ENCODE data around the gene STEAP1B.
"Not testable (repeated sequence)": the region's sequence is repeated elsewhere in the genome, so short reads cannot be mapped to it uniquely, and the experiment has no call there.

STEAP1B gene

DNA sequence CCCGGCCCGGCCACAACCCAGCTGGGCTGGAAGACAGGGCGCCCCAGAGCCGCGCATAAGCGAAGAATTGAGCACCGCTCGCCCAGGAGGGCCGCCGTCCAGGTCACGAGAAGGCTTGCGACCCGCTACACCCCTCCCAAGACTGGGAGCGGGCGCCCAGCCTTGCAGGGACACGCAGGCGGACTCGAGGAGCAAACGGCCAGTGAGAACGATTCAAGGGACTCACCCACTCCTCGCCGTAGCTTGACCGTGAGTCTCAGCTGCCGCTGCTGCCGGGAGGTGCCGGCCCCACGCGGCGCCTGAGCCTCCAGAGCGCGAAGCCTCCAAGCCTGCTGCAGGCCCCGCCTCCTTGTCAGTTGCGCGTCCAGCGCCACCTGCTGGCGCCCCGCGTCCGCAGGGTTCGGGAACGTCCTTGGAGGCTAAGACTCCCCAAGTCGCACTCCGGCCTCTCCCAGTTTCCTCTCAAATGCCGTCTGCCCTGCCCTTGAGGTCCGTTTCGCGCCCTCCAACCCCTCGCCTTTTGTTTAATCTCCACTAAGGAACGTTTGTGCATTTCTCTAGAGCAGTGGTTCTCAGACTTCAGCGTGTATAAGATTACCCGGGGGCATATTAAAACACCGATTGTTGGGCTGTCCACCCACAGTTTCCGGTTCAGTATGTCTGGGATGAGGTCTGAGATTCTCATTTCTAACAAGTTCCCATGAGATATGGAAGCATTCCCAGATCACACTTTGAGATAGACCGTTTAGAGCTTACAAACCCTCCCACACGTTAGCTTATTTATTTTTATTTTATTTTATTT, at the start of gene STEAP1B:
Gene STEAP1B (minus strand): TSS at position 301 of the 802 bp plus-strand sequence. CDS start 5,333 bp downstream, outside the sequence.
- DNase-seq = peak; percentile 79

DNA sequence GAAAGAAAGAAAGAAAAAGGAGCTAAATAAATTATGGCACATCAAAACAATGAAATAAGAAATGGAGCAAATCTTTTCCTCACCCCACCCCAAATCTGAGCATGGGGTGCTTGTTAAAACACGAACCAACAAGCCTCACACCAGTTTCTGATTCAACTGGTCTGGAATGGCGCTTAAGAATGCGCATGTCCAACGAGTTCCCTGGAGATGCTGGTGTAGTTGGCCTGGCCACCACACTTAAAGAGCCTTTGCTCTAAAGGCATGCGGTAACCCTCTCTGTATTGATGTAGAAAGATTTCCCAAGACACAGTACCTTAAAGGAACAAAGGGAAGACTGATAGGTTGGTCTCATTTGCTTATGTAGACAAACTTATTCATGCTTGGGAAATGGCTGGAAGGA, 49.1 kb upstream of the STEAP1B start:
- no peak for DNase-seq

DNA sequence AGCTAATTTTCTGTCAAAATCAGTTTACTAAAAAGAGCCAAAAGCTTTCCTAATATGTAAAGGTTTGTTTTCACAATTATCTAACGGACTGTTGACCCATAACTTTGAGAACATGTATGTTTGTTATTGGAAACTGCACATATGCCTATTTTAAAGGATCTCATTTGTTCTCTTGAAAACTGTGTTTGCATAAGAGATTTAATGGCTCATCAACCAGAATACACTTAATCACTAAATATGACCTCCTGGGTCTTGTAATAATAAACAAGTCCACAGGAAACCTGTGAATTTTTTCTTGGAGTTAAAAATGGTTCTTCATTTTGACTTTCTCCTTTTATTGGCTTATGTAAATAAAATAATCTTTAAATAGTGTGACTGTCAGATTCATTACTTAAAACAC, 48.3 kb upstream of the STEAP1B start:
- DNase-seq = no peak

DNA sequence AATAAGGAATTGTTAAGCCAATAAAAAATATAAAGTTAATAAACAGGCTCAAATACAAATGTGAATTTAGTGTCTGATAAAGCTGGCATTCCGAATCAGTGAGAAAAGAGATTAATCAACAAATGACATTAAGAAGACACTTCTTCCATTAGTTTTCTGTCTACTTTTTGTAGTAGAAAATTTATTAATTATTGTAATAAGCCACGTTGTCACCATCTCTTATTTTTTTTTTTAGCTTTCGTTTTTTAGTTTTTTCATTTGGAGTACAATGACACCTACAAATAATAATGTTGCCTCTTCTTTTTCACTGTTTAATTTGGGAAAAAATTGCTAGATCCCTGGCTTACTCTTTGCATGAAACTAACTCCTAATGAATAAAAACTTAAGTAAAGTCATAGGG, 46.8 kb upstream of the STEAP1B start:
- DNase-seq = no peak

- no peak for DNase-seq
These were observed 45.5 kb upstream of the STEAP1B start for GRCh38 chr7:22545529-22545928.

DNA sequence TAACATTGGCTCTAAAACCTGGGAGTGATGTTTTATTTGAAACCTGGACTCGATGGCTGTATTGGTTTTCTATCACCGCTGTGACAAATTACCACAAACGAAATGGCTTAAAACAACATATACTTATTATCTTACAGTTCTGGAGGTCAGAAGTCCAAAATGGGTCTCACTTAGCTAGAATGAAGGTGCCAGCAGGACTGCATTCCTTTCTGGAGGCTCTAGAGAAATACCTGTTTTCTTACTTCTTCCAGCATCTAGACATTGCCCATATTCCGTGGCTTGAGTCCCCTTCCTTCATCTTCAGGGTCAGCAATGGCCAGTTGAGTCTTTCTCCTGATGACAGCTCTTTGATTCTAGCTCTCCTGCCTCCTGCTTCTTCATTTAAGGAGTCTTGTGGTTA, 44.3 kb upstream of the STEAP1B start:
- no peak for DNase-seq

DNA sequence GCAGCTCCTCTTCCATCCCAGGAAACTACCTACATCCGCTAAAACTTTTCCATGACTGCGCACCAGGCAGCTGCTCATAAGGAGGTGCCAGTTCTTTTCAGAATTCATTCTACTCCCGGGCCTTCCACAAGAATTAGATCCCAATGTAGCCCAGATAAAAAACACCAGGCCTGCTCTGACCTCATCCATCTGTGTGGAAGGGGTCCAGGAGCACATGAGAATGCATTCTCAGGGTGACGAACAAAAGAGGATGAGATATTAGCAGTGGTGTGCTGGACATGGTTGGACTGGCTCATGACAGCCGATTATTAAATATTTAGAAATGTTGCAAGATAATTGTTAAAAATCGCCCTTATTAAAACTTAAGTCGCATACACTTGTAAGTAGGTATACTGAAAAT, 43.2 kb upstream of the STEAP1B start:
- DNase-seq = no peak

- DNase-seq = no peak
These were observed 42.7 kb upstream of the STEAP1B start for GRCh38 chr7:22542669-22543068.

DNA sequence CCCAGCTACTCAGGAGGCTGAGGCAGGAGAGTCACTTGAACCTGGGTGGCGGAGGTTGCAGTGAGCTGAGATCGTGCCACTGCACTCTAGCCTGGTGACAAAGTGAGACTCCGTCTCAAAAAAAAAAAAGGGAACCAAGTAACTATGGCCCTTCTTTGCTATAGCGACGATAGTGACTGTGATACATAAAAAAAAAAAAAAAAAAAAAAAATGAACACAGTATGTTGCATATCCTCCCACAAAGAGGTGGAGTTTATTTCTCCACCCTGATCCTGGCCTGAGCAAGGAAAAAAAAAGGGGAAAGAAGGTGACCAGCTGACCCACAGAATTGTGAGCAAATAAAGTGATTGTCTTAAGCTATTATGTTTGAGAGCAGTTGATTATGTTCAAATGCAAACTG, 42.3 kb upstream of the STEAP1B start:
- DNase-seq = no peak

DNA sequence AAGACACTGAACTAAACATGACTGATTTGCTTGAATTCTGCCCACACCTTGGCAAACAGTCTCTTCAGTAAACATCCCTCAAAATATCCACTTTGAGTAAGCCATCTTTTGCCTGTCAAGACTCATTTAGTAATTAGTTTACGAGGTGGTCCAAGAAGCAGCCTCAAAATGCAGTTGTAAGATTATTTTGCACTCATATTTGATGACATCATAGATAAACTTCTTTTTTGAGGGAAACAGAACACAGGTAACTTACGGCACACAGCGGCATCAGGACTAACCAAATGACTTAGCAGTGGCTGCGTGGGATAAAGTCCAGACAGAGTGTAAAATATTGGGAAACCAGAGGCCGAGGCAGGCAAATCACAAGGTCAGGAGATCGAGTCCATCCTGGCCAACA, 41.8 kb upstream of the STEAP1B start:
- DNase-seq = no peak

DNA sequence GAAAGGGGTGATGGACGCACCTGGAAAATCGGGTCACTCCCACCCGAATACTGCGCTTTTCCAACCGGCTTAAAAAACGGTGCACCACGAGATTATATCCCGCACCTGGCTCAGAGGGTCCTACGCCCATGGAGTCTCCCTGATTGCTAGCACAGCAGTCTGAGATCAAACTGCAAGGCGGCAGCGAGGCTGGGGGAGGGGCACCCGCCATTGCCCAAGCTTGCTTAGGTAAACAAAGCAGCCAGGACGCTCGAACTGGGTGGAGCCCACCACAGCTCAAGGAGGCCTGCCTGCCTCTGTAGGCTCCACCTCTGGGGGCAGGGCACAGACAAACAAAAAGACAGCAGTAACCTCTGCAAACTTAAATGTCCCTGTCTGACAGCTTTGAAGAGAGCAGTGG, 28.5 kb upstream of the STEAP1B start:
- not testable (repeated sequence) for DNase-seq

DNA sequence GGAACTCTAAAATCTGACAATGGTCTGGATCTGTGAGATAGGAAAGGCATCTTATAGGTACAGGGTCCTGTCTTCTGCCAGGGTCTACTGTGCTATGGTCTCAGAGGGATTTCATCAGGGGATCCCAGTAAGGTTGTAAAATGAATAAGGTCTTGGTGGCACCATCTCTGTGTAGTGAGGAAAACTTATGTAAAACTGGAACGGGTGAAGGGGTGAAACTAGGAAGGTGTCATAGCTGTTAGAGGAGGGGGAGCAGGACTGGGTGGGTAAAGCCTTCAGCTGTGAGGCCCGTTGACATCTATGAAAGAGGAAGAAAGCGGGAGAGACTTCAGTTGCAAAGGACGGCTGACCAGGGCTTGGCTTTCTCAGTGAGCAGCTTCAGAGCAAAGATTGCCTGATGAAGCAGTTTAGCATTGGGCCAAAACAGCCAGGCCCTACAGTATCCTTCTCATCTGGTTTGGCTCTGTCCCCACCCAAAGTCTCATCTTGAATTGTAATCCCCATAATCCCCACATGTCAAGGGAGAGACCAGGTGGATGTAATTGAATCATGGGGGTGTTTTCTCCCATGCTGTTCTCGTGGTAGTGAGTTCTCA, 24.5 kb upstream of the STEAP1B start:
- DNase-seq = not testable (repeated sequence)

DNA sequence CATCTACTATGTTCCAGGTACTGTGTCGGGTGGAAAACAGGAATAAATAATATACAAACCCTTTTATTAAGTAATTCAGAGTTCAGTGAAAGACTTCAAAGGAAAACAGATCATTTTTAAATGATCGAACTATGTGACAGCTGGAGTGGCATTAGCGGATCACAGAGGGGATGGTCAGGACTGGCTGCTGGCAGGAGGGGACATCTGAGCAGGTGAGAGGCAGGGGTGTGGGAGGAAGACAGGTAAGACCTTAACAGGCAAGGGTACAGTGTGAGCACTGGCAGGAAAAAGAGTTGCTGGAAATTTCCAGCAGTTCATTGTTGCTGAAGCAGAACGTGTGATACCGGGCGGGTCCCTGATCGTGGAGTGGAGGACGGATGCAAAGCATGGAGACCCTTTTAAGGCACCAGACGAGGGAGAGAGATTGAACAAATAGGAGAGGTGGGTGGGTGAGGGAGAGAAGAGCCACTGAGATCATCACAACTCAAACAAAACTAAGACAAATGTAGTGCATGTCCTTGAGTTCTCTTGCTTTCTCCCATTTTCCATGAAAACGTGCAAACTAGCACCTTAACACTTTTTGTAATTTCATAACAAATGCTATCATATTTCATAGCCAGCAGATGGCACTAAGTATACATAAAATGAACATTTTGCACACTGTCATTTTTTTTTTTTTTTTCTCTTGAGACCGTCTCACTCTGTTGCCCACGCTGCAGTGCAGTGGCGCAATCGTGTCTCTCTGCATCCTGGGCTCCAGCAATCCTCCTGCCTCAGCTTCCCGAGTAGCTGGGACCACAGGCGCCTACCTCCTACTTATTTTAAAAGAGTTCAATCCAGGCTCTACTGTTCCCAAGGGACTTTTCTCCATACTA, 23.7 kb upstream of the STEAP1B start:
- DNase-seq = not testable (repeated sequence)

DNA sequence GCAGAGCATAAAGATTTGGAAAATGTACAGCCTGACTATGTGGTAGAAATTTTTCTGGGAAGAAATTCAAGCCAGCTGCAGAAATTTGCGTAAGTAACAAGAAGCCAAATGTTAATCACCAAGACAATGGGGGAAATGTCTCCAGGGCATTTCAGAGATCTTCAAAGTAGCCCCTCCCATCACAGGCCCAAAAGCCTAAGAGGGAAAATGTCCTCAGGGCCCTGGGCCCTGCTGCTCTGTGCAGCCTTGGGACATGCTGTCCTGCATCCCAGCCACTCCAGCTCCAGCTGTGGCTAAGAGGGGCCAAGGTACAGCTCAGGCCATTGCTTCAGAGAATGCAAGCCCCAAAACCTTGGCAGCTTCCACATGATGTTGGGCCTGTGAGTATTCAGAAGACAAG, 19.6 kb upstream of the STEAP1B start:
- not testable (repeated sequence) for DNase-seq

DNA sequence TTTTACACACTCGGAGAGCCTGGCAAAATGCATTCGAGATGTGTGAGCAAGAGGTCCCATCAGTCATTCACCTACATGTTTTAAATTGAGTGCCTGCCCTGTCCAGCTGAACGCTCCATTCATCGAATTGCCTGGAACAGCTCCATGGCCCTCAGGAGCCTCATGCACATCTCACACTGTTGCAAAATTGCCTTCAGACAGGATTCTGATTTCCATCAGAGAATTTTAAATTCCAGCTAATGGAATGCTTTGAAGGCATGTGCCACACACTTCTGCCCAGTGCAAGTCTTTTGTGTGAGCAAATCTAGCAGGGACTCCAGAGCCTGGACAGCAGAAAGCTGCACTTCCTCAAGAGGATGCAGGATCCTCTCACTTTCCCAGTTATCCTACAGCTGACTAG, 17.0 kb upstream of the STEAP1B start:
- DNase-seq = not testable (repeated sequence)

- not testable (repeated sequence) for DNase-seq
These were observed 15.0 kb upstream of the STEAP1B start for GRCh38 chr7:22514963-22515362.

DNA sequence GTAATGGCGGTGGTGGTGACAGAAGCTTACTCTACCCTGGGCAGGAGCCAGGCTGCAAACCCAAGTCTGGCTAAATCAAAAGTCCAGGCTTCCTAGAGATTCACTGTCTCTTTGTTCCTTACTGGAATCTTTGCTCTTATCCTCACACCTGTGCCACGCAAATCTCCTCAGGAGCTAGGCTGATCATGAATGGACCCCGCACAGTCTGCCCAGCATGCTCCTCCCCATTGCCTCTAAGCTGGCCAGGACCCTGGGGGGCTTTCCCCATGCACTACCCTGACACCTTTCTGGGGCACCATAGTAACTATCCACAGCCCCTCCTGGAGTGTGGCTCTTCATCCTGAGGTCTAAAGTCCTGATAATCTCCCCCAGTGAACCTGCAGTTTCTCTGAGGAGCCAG, 7.3 kb upstream of the STEAP1B start:
- not testable (repeated sequence) for DNase-seq

DNA sequence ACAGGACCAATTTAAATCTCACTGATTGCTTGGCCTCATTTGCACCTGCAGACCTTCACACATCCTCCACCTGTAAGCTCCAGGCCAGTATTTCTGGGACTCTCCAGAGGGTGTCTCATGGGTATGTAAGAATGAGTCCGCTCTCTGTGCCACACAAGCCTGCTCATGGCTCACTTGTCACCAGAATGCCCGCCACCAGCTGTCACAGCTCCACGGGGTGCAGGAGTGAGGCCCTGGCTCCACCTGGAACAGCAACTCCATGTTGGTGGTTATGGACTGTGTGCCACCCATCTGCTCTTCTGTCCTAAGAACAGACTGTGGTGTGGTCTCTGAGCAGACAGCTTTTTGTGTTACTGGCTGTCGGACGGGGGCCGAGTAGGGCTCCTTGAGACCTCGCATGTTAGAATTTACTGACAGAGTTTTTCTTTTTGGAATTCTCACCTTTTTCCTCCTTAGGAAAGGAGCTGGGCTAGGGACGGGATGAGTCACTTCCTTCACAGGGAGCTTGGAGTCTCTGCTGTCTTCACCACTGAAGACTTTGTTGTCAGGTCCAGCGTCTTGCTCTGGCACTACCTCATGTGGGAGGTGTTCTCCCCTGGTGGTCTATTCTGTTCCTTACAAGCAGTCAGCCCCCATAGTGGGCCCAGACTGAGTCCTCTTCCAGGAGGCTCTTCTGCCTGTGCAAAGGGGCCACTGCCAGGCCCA, 6.5 kb upstream of the STEAP1B start:
- DNase-seq = not testable (repeated sequence)

- not testable (repeated sequence) for DNase-seq
These were observed 4.5 kb upstream of the STEAP1B start for GRCh38 chr7:22504519-22504918.

- not testable (repeated sequence) for DNase-seq
These were observed 2.1 kb upstream of the STEAP1B start for GRCh38 chr7:22502104-22502503.

- DNase-seq = not testable (repeated sequence)
These were observed 1.3 kb upstream of the STEAP1B start for GRCh38 chr7:22501336-22501735.

DNA sequence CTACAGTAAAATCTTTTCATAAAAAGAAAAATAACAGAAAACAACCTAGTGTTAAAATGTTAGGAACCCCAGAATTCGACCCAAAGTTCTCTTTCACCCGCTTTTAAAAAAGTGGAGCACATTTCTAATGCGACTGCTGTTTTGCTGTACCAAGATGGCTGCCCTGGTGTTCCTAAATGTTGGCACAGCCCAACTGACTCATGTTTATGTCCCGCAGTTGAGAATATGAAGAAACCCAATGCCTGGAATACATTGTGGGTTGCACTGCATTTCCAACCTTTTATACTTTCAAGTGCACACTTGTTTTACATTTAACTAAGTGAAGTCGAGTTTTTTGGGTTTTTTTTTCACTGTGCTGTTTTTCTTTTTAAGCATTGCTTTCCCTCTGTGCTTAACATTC, 944 bp downstream of the STEAP1B start:
- no peak for DNase-seq

DNA sequence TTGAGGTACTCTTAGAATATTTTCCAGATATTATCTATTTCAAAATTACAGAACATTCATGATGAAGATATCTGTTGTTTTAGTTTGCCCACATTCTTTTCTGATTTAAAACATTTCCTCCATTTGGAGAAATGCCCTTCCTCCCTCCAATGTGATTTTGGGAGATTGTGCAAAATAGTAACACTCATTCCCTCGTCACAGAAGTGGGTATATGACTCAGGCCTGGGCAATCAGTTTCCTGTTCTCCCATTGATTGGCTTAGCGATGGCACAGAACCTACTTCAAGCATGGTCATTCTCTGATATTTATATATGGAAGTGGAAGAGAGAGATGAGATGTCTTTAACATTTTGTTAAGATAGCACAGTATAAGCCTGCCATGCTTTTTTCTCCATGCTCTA, 3.1 kb downstream of the STEAP1B start:
- not testable (repeated sequence) for DNase-seq
